ENCODE measurements around the gene NKAIN1.
"Not testable (repeated sequence)": the region's sequence is repeated elsewhere in the genome, so short reads cannot be mapped to it uniquely, and the experiment has no call there.

NKAIN1 gene

DNA sequence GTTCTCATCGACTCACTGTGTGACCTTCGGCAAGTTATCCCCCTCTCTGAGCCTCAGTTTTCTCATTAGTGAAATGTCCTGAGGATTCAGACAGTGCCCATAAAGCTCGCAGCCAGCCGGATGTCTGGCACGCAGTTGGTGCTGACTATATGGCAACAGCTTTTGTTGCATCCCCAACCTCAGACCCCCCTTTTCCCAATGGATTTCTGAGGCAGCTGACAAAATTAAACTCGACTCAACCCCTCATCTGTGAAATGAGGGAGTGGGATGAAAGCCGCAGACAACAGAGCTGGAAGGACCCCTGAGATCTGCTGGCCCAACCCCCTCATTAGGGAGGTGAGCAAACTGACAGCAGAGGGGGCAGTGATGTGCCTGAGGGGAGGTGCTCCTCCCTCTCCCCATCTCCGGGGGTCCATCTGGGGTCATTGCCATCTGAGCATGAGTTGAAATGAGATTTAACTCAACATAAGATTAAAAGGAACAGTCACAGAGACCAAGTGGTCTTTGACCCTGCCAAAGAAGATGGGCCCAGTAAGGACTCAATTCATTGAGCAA, 40.4 kb downstream of the NKAIN1 start:
- no peak for FAIRE-seq
- no peak for DNase-seq (ENCODE audit: insufficient read length, low spot score)

DNA sequence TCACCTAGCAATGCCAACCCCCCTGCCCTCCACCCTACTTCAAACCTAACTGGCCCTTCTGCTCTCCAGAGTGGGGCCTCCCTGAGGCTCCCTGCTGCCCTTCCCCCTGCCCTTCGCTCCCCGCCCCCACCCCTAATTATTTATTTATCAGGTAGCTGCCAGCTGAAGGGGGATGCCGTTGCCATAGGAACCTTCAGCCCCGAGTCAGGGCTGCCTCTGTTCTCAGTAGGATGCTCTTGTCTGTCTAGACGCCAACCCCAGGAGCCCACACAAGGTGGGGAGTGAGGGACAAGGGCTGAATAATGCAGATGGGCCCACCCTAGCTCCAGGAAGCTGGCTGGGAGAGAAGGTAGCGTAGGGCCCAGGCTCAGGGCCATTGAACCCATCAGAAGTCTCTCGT, 41.1 kb downstream of the NKAIN1 start:
- FAIRE-seq: no peak
- DNase-seq (ENCODE audit: insufficient read length, low spot score): no peak

DNA sequence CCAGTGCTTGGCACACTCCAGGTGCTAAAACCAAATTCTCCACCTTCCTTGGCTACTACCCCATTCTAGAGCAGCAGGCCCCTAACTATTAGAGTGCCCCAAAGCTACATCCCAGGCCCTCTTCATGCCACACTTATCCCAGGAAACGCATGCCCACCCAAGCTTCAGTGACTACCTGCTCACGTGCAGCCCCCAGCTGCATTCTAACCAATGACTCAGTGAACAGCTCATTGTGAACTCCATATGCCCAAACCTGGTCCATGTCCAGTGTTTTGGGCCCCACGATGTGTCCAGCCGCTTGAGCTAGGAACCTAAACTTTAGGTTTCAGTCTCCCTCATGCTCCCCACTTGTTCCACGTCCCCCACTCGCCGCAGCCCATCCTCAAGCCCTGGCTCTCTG, 41.5 kb downstream of the NKAIN1 start:
- DNase-seq (ENCODE audit: insufficient read length, low spot score) (no peak), FAIRE-seq (no peak)

DNA sequence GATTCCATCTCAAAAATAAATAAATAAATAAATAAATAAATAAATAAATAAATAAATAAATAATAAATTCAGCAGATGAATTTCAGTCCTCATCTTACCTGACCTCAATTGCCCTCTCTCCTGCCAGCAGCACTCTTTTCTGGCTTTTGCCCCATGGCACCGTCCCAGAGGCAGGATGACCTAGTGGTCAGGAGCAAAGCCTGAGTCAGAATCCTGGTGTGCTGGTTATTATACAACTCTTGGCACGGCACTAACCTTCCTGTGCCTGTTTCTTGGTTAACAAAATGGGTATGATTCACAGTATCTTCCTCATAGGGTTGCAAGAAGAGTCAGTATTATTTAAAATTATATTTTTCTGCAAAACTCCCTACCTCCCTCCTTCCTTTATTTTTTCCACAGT, 43.0 kb downstream of the NKAIN1 start:
- DNase-seq (ENCODE audit: insufficient read length, low spot score): no peak
- no peak for FAIRE-seq

DNA sequence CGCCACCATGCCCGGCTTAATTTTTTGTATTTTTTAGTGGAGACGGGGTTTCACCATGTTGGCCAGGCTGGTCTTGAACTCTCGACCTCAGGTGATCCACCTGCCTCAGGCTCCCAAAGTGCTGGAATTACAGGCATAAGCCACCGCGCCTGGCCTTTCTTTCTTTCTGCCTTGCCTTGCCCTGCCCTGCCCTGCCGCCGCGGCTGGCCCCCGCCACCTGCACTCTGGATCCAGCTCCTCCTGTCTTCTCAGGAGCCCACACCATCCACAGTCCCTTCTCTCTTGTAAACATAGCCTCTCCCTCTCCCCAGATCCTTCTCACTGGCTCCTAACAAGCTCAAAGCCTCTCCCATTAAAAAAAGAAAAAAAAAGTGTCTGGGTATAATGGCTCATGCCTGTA, 44.4 kb downstream of the NKAIN1 start:
- FAIRE-seq; DNase-seq (ENCODE audit: insufficient read length, low spot score): not testable (repeated sequence)

DNA sequence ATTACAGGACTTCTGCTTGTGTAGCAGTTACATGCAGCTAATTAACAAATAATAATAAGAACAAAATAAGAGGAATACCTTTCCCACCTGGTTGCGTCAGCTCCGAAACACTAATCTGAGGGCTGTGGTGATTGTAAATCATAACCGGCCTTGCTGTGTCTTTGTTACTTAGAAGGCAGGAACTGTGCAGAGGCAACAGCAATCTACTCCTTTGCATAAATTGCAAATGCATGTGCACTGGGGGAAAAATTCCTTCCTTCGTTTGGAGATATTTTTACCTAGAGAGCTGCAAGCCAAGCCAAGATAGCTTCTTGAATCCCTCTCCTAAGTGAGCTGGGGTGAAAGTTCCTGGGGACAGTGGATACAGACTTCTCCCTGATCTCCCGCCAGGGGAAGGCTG, 46.0 kb downstream of the NKAIN1 start:
- DNase-seq (ENCODE audit: insufficient read length, low spot score) (no peak), FAIRE-seq (no peak)

DNA sequence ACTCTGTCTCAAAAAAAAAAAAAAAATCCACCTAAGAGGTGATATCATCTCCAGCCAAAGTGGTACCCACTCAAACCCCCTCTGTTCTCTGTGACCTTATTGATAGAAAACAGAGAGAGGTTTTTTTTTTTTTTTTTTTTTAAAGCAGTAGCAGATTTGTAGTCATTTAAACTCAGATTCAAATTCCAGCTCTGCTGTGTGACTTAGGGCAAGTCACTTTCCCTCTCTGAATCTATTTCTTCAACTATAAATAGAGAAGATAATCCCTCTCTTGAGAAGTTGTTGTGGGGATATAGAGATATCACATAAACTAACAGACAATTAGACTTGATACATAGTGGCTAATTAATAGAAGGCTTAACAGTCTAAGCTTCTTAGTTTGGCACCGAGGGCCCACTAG, 48.4 kb downstream of the NKAIN1 start:
- DNase-seq (ENCODE audit: insufficient read length, low spot score) (no peak), FAIRE-seq (no peak)

DNA sequence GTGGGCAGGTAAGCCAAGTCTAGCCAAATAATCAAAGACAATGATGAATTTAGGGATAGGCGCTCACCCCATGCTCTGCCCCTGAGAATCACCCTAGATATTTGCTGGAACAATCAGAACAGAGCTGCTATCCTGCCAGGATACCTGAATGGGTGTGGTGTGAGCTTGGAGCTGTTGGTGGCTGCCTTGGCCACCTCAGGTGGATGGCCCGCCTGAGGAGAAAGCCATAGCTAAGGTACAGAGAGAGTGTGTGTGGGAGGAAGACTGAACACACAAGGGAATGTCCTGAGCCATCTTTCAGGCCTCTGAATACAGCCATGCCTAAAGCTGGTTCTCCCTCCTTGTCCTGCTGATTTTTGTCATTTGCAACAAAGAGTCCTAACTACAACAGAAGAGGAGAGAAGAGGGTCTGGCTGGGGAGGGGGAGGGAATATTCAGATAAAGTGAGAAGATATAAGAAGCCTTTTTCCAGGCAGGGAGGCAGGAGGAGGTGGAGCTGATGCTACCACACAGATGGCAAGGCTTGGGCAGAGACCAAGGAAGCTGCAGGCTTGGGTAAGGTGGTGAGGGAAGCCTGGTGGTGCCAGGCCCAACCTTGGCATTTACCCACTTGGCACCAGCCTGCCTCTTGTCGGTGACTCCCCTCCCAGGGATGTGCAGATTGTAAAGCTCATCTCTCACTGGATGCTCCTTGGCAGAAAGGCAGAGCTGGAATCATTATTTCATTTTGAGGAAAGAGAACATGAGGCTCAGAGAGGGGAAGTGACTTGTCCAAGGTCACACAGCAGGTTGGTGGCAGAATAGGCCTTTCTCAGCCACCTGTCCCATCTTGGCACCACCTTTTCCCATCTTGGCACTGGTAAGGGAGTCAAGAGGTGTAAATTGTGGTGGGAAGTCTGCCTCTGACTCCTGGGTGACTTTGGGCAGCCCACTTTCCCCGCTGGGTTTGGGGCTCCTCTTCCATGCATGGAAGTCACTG, 49.7 kb downstream of the NKAIN1 start:
- DNase-seq (ENCODE audit: insufficient read length, low spot score): no peak
- FAIRE-seq: no peak

DNA sequence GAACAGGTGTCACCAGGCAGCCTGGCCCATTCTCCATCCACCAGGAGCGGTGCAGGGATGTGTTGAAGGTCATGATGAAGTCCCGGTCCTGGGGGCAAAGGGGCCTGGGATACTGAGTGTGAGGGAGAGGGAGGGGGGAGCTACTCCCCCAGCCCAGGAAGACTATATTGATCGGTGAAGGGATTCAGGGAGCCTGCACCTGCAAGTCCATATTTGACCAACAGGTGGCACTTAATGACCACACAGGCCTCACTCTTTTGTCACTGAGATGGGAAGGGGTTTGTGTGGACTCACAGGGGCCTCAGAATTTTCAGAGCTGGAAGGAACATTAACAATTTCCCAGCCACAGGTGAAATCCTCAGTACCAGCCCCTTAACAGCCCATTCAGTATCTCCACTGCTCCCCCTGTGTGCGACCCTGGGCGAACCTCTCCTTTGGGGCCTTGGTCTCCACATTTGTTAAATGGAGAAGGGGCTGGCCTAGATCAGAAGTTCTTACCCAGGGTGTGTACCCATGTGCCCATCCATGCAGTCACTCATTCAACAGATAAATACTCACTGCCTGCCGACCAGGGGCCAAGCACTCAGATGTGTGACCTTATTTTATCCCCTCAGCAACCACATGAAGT, 55.6 kb downstream of the NKAIN1 start:
- DNase-seq (ENCODE audit: insufficient read length, low spot score): peak; percentile 52
- peak; percentile 75 for FAIRE-seq

DNA sequence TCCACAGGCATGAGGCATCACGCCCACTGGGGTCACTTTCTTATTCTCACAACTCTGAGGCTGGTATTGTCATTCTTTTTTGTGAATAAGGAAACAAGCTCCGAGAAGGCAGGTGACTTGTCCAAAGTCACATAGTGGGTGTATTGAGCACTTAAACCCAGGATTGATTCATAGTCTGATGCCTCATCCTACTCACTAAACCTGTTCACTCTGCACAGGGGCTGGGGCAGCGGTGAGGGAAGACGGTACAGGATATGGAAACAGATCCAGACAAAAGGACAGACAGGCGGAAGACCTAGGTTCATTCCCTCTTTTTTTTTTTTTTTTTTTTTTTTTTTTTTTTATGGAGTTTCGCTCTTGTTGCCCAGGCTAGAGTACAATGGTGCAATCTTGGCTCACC, 56.6 kb downstream of the NKAIN1 start:
- DNase-seq (ENCODE audit: insufficient read length, low spot score) (no peak), FAIRE-seq (no peak)

DNA sequence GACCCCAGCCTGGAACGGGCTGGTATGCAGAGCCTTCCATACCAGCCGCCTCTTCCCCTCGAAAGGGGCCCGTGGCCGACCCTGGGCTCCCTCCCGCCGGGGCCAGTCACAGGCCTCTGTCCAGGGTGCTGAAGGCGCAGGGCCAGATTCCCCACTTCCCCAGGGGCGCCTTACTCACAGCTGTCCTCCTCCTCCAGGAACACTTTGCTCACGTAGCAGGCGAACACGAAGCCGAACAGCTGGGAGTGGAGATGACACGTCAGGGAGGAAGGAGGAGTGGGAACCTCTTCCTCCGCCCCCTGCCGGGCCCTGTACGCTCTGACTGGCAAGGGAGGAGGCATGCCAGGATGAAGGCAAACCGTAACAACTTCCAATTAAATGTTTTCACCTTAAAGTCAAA, 57.3 kb downstream of the NKAIN1 start:
- peak; percentile 69 for DNase-seq (ENCODE audit: insufficient read length, low spot score)

DNA sequence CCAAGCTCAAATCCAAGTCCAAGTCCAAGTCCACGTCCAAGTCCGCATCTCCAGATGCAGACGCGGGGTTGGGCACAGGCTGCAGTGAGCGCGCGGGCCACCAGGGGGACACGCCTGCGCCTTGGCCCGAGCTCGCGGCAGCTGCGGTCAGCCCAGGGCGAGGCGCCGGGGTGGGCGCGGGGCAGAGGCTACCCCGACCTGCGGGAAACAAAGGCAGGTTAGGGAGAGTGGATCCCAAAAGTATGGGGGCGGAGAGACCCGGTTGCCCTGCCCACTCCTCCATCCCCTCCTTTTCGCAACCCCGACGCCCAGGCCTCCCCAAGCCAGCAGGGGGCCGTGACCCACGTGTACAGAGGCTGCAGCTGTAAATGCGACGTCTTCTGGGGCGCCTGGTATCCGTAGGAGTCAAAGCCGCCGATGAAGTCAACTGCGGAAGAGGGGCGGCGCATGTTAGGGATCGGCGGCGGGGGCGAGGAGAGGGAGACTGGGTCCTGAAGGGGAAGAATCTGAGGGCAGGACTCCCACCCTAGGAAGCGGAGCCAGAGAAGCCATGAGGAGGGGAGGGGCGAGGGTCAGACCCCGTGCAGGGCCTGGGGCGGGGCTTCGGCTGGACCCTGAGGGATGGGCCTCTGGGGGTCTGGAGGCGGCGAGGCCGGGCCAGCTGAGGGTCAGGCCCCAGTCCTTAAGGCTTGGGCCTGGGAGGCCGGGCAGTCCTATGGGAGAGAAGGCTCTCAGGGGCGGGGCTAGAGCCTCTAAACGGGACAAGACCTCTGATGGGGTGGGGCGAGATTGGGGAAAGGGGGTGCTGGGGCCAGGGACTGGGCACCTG, 58.0 kb downstream of the NKAIN1 start:
- FAIRE-seq (peak; percentile 8), DNase-seq (ENCODE audit: insufficient read length, low spot score) (peak; percentile 70)

More for the DNA sequence above, 57.3 kb downstream of the NKAIN1 start:
- FAIRE-seq: no peak

DNA sequence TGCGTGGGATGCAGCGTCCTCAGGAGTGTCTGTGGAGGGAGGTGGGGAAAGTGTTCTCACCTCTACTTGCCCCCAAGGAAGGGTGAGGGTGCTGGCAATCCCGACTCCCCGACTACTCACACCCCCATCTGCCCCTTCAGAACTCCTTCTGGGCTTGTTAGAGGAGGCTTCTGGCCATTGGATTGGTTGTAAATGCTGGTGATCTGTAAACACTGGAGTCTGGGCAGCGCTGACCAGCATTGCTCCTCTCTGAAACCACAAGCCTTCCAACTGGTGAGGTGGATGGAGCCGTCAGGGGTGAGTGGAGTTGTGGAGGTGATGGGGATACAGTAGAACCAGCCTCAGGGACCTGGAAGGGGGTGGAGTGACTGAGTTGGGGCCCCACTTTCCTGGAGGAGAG, 59.3 kb downstream of the NKAIN1 start:
- no peak for DNase-seq (ENCODE audit: insufficient read length, low spot score)
- no peak for FAIRE-seq

DNA sequence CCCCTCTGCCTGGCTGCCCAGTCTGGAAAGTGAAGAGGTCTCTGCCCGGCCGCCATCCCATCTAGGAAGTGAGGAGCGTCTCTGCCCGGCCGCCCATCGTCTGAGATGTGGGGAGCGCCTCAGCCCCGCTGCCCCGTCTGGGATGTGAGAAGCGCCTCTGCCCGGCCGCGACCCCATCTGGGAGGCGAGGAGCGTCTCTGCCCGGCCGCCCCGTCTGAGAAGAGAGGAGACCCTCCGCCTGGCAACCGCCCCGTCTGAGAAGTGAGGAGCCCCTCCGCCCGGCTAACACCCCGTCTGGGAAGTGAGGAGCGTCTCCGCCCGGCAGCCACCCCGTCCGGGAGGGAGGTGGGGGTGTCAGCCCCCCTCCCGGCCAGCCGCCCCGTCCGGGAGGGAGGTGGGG, 63.4 kb downstream of the NKAIN1 start:
- not testable (repeated sequence) for FAIRE-seq; DNase-seq (ENCODE audit: insufficient read length, low spot score)

DNA sequence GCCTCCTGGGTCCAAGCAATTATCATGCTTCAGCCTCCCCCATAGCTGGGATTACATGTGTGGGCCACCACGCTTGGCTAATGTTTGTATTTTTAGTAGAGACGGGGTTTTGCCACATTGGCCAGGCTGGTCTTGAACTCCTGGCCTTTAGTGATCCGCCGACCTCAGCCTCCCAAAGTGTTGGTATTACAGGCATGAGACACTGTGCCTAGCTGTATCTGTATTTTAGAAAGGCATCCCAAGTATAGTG, 69.3 kb downstream of the NKAIN1 start:
- no peak for FAIRE-seq
- no peak for DNase-seq (ENCODE audit: insufficient read length, low spot score)

DNA sequence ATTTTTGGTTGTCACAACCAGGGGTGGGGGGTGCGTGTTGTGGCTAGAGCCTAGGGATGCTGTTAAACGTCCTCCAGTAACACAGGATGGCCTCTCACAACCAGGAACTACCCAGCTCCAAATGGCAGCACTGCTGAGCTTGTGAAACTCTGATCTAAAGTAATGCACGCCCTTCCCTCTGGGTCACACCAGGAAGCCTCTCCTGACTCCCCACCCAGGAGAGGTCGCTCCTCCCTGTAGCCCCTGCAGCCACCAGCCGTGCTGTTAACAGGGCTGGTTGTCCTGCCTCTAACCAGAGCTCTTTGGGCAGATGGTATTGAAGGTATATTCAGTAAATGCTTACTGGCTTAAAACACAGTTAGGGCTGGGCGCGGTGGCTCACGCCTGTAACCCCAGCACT, 73.2 kb downstream of the NKAIN1 start:
- DNase-seq (ENCODE audit: insufficient read length, low spot score) (no peak), FAIRE-seq (no peak)

DNA sequence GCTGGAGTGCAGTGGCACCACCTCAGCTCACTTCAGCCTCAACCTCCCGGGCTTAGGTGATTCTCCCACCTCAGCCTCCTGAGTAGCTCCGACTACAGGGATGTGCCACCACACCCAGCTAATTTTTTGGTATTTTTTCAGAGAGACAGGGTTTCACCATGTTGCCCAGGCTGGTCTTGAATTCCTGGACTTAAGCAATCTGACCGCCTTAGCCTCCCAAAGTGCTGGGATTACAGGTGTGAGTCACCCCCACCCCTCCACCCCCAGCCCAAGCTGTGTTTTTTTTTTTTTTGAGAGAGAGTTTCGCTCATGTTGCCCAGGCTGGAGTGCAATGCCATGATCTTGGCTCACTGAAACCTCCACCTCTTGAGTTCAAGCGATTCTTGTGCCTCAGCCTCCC, 75.4 kb downstream of the NKAIN1 start:
- DNase-seq (ENCODE audit: insufficient read length, low spot score) (no peak), FAIRE-seq (no peak)

DNA sequence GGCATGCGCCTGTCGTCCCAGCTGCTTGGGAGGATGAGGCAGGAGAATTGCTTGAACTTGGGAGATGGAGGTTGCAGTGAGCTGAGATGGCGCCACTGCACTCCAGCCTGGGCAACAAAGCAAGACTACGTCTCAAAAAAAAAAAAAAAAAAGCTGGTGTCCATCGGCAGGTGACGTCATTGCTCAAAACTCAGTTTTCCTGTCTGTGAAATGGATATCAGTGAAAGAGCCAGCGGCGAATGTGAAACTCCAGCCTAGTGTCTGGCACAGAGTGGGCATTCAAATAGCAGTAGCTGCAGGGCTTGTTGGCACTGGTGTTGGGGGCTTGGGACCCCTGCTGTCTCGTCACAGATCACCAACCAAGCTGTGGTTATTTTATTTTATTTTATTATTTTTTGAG, 75.8 kb downstream of the NKAIN1 start:
- no peak for FAIRE-seq
- DNase-seq (ENCODE audit: insufficient read length, low spot score): no peak

DNA sequence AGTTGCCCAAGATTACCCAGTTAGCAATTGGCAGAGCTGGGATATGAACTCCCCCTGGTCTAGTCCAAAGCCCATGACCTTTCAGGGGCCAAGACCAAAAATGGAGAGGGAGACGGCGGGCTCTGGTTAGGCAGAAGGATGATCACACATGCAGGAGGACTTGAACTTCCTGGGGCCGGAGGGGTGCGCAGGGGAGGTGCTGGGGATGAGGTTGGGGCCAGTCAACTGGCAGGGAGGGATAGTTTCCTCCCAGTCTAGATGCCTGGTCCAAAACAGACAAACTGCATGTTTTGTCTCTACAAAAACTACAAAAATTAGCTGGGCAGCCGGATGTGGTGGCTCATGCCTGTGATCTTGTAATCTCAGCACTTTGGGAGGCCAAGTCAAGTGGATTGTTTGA, 78.1 kb downstream of the NKAIN1 start:
- DNase-seq (ENCODE audit: insufficient read length, low spot score) (no peak), FAIRE-seq (no peak)

DNA sequence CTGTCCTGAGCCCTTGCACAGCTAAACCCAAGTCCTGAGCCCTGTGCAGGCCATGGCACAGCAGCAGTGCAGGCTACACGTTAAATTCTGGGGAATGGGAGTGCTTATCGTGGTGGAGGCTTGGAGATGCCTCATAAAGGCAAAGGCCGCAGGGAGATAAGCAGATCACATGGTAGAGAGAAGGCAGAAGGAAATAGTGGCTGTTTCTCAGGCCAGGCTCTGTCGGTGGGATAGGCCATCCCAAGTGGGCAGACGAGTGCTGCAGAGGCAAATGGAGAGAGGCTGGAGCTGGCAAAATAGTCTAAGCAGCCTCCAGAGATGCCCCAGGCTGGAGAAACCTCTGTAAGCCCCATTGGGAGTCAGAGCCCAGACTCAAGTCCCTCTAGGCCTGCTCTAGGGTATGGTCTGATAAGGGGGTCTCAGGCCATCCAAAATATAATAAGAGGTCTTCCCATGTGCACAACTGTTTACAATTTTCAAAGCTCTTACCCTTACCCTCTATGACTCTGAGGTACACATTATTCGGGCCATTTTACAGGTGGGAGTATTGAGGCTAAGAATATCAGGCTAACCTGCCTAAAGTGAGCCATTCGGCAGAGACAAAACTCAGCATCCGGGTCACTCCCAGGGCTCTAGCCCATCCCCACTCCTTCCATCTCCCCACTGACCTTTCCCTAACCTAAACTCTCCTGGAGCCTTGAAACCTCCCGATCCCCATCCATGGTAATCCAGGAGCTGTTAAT, 79.6 kb downstream of the NKAIN1 start:
- DNase-seq (ENCODE audit: insufficient read length, low spot score) (no peak), FAIRE-seq (no peak)

DNA sequence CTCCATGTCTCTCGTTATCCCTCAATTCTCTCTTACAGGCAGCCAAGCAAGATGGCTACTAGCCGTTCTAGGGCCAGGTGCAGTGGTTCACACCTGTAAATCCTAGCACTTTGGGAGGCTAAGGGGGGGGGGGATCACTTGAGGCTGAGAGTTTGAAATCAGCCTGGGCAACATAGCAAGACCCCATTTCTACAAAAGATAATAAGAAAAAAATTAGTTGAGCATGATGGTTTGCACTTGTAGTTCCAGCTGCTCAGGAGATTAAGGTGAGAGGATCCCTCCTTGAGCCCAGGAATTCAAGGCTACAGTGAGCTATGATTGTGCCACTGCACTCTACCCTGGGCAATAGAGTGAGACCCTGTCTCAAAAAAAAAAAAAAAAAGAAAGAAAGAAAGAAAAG, 80.4 kb downstream of the NKAIN1 start:
- DNase-seq (ENCODE audit: insufficient read length, low spot score) (no peak), FAIRE-seq (no peak)
